GM21381 (cell line): ENCODE results near the gene SAC3D1.
"Not testable (repeated sequence)": the region's sequence is repeated elsewhere in the genome, so short reads cannot be mapped to it uniquely, and the experiment has no call there.

ENCODE experiments used
- ATAC-seq: cut with Tn5 transposase; IDR thresholded peaks from one replicate; pipeline ENCODE4 v1.9.1; 2021; ENCODE audit warnings: mild to moderate bottlenecking, moderate library complexity; ENCODE audit not compliant: unreplicated experiment

SAC3D1 gene

GRCh38 chr11:65040847-65041622, at the start of gene SAC3D1:
Gene SAC3D1 (plus strand): TSS chr11:65041210. CDS start chr11:65041293, 83 bp downstream.
- ATAC-seq, result peak; percentile 81

DNA sequence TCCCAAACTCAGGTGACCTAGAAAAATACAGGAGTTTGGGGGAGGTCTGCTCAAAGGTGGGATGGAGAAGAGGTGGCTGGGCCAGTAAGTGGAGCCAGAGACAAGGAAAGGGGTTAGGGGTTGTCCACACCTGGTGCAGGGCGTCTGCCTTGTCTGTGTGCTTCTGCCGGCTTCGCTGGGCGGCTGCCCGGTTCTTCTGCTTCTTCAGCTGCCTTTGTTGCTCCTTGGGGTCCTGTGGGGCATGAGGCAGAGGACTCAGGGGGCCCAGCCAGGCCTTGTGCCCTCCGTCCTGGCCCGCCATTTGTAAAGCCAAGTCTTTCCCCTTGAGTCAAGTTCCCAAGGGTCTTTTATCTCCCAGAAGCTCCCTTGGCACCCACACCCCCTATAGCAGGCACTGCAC, 46.7 kb upstream of the SAC3D1 start:
- ATAC-seq, result no peak

DNA sequence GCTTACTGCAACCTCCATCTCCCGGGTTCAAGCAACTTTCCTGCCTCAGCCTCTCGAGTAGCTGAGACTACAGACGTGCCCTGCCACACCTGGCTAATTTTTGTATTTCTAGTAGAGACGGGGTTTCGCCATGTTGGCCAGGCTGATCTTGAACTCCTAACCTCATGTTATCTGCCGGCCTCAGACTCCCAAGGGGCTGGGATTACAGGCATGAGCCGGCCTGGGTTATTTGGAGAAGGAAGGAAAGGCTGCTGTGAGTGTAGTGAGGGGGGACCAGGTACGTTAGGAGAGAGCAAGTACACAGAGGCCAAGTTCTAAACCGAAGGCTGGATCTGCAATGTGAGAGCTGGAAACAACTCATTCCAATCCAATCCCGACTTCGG, 44.7 kb upstream of the SAC3D1 start:
- ATAC-seq, result no peak

- no peak for ATAC-seq
Measured at GRCh38 chr11:64996710-64997380, 44.2 kb upstream of the SAC3D1 start, which contains the start of gene BATF2. Gene BATF2 (minus strand): TSS chr11:64996971. CDS start chr11:64996914, 57 bp downstream.

GRCh38 chr11:64998141-64998540, 42.9 kb upstream of the SAC3D1 start:
- ATAC-seq, result no peak

- no peak for ATAC-seq
Measured at GRCh38 chr11:64998690-64999431, 42.1 kb upstream of the SAC3D1 start.

- no peak for ATAC-seq
Measured at GRCh38 chr11:64999478-64999877, 41.5 kb upstream of the SAC3D1 start.

GRCh38 chr11:65002706-65003105, 38.3 kb upstream of the SAC3D1 start:
- ATAC-seq, result no peak

DNA sequence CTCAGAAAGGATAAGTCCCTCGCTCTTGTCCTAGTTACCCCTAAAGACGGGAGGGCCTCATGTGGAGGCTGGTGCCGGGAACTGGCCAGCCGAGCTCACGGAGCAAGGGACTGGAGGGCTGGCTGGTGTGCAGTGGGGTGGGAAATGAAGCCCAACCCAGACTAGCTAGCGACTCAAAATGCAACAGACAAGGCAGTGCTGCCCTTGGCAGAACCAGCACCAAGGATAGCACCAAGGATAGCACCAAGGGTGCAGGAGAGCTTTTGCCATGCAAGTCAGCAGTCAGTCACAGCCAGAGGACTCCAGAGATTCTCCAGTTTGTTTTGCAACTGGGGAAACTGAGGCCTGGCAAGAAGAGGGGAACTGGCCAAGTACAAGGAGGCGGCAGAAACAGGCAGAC, 37.7 kb upstream of the SAC3D1 start:
- ATAC-seq, result no peak

DNA sequence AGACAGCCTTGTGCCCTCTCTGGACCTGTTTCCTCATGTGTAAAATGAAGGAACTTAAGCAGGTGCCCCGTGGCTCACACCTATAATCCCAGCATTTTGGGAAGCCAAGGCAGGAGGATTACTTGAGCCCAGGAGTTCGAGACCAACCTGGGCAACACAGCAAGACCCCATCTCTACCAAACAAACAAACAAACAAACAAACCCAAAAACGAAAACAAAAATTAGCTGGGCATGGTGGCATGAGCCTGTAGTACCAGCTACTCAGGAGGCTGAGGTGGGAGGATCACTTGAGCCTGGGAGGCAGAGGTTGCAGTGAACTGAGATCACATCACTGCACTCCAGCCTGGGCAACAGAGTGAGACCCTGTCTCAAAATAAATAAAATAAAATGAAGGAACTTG, 37.0 kb upstream of the SAC3D1 start:
- ATAC-seq, result not testable (repeated sequence)

DNA sequence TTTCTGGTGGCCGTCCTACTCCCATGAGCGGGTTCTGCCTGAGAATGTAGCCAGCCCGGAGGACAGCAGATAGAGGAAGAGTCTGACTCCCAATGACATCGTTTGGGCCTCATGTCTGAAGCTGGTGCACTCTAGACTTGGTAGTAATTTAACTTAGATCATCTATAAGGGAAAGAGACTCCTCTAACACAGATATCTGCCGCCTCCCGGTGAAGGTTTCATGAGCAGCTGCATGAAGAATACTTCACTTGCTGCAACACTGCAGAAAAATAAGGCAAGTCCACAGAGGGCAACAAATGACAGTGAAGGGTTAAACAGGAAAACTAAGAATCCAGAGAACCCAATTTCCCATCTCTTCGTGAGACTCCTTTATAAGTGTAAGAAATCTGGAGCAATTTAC, 33.0 kb upstream of the SAC3D1 start:
- ATAC-seq, result no peak

- no peak for ATAC-seq
Measured at GRCh38 chr11:65008873-65009272, 32.1 kb upstream of the SAC3D1 start.

DNA sequence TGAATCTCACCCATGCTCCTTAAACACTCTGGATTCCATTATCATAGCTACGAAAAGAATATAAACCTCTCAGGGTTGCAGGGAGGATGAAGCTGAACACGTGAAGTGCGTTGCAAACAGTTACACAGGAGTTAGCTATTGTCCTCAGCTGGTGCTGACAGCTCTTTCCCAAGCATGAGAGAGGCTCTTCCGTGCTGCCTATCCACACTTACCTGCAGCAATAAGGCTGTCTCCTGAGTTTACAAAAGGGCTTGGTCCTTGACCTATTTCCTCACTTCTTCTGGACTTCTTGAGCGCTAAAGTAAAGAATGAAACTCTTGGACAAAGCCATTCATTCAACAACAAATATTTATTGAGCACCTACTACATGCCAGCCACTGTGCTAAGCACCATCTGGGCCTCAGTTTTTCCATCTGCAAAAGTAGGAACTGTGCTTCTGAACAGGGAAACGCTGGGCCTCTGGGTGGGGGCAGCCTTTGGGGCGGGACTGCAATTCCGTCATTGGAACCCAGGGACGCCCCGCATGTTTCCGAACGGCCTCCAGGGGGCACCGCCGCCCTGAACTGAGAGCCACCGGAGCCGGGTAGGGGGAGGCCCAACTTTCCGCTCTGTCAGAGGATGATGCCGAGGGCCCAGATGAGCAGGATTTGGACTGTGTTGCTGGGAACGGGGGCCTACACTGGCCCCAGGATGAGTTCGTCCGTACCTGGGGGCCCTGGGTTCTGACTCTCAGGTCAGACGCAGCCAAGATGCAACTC, 27.7 kb upstream of the SAC3D1 start:
- peak; percentile 61 for ATAC-seq

DNA sequence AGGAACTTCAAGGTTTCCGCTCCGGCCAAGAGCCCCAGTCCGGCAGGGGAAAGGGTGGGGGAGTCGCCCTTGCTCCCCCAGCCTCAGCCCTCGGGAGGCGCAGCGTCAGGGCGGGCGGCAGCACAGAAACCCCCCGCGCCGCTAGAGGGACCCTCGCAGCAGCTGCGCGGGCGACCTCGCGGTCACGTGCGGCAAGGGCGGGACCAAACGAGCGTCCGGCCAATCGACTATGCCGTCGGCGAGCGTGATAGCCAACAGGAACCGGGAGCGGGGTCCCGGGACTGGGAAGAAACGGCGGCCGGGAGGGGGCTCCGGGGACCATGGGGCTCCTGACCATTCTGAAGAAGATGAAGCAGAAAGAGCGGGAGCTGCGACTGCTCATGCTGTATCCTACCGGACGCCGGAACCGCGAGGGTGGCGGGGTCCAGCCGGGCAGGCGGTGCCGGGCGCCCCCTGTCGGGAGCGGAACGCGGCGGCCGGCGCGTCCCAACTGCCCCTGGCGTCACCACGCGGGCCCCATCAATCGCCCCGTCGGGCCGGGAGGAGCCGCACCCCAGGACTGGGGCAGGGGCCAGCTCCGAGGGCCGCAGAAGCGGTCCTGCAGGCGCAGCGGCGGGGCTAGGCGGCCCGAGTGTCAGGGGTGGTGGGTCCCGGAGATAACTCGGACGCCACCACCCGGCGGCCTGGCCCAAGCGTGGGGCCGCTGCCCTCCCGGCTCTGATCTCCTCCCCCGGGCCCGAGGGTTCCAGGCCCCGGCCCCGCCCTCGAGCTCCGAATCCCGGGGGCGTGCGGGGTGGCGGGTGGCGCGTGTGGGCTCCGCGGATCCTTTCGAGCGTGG, 26.9 kb upstream of the SAC3D1 start, which contains the start of gene ARL2:
ARL2 (plus strand) TSS at position 273 of the 838 bp plus-strand sequence; CDS start at position 321, 48 bp downstream.
- ATAC-seq, result peak; percentile 67

- no peak for ATAC-seq
Measured at GRCh38 chr11:65014726-65015227, 26.2 kb upstream of the SAC3D1 start.

DNA sequence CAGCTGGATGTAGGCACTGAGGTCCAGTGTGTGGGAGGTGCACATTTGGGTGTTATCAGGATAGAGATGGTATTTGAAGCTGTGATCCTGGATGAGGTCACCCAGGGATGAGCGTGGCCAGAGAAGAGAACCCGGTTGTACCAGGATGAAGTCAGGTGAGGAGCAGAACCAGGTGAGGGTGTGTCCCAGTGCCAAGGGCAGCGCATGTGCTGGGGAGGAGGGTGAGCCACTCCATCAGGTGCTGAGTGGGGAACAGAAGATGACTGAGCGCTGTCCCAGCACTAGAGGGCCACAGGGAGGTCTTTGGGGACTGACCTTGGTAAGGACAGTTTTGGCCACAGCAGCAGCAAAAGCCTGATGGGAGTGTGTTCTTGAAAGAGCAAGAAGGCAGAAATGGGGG, 24.3 kb upstream of the SAC3D1 start:
- no peak for ATAC-seq

DNA sequence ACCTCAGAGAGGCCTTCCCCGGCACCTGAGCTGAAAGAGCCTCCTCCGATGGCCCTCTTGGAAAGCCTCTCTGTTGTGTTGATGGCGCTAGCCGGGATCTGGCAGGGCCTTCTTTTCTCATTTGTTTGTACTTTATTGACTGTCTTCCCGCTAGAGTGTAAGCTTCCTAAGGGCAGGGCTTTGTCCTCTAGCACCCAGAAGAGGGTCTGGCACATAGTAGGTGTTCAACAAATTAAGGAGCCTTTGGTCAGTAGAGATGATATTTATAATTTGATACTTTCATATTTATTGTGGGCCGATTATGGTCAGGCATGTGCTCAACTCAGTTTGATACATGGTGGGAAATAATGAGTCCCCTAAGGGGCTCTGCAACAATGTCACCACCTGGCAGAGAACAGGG, 23.1 kb upstream of the SAC3D1 start:
- ATAC-seq, result no peak

DNA sequence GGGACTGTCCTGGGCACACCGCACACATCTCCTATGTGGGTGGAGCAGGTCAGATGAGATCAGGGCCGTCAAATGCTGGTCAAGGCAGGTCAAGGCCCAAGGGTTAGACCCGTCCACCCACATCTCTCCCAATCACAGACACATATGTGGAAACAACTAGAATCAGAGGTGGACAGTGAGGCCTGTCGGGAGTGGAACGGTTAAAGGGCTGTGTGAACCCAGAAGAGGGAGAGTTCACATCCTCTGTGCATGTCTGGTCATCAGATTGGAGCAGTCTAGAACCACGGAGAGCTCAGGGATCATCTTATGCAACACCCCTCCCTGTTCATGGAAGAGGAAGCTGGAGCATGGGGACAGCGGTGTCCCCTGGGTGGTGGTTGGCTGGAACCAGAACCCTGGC, 21.2 kb upstream of the SAC3D1 start:
- no peak for ATAC-seq

- ATAC-seq, result no peak
Measured at GRCh38 chr11:65021003-65021402, 20.0 kb upstream of the SAC3D1 start.

GRCh38 chr11:65021509-65021908, 19.5 kb upstream of the SAC3D1 start:
- ATAC-seq, result no peak
